BJ (cell line): ENCODE results near the gene PLD1. TPM values are rescaled to one million over a fixed set of nuclear protein-coding genes. Genes with fewer than 3 reads are reported as not detected.

ENCODE experiments used
- CTCF ChIA-PET: fragments of 350-600 bp; formaldehyde crosslinking; extraction: SDS; loops from one replicate; lab custom pipeline; 2021; ENCODE audit warnings: antibody characterized with exemption, inconsistent platforms; lab: Yijun Ruan, JAX
- POLR2A ChIA-PET: fragments of 300-600 bp; sonication (Branson Sonifier 250); formaldehyde crosslinking; extraction: SDS; loops from one replicate; lab custom pipeline; 2021; ENCODE audit warnings: antibody characterized with exemption; lab: Charles Lee
- DNase-seq: peaks from one replicate; pipeline ENCODE4 v3.0.0-alpha.2; 2011; ENCODE audit warnings: low read depth
- H3K27me3 ChIP-seq: 2 replicates; pipeline ENCODE4 v1.6.0; 2011; ENCODE audit warnings: low read length; ENCODE audit not compliant: control insufficient read depth, insufficient read depth
- H3K36me3 ChIP-seq: 2 replicates; pipeline ENCODE4 v1.5.1; 2011; ENCODE audit warnings: low read length; ENCODE audit not compliant: control insufficient read depth, insufficient read depth
- H3K4me3 ChIP-seq: 2 replicates; pipeline ENCODE4 v1.5.1; 2011; ENCODE audit warnings: low read depth, mild to moderate bottlenecking, control low read depth, low read length
- CTCF ChIP-seq: IDR thresholded peaks from 2 replicates; pipeline ENCODE4 v1.5.1; 2011; ENCODE audit warnings: low read depth, mild to moderate bottlenecking, control low read depth, inconsistent platforms, low read length, moderate library complexity; ENCODE audit not compliant: insufficient read depth
- polyA plus RNA-seq: library from polyadenylated mRNA; depleted of rRNA; stranded (reverse); fragments of >200 nt; gene quantifications from 2 replicates; pipeline ENCODE4 v1.2.3, GENCODE V29; 2011

PLD1 gene
- polyA plus RNA-seq, 1 experiment = 6.4 TPM

GRCh38 chr3:171850960-171851659 is 40.8 kb upstream of the PLD1 start:
- H3K36me3 ChIP-seq = no peaks in the 10 kb centered on the region
- DNase-seq = no peak
- ChIA-PET CTCF (no interaction called here), POLR2A (no interaction called here)
- no peak overlapping the region for H3K4me3 ChIP-seq
- no peaks in the 10 kb centered on the region for H3K27me3 ChIP-seq
- TF ChIP-seq CTCF = no peak

GRCh38 chr3:171850320-171850959 is 40.2 kb upstream of the PLD1 start:
- no peaks in the 10 kb centered on the region for H3K27me3 ChIP-seq
- H3K36me3 ChIP-seq = no peaks in the 10 kb centered on the region
- no peak for DNase-seq
- no peak for TF ChIP-seq CTCF
- H3K4me3 ChIP-seq = no peak overlapping the region
- ChIA-PET CTCF (no interaction called here), POLR2A (no interaction called here)

- CTCF ChIA-PET = no interaction called here
- no peak for DNase-seq
- TF ChIP-seq CTCF = no peak
Measured at GRCh38 chr3:171849617-171850319, 39.5 kb upstream of the PLD1 start.

GRCh38 chr3:171847595-171848259 is 37.4 kb upstream of the PLD1 start:
- Histone ChIP-seq H3K36me3 (no peaks in the 10 kb centered on the region), H3K4me3 (no peak overlapping the region), H3K27me3 (no peaks in the 10 kb centered on the region)
- POLR2A ChIA-PET = no interaction called here
- TF ChIP-seq CTCF = no peak
- no peak for DNase-seq
- CTCF ChIA-PET = interaction anchor here (0.6 kb wide), 1 partner anchor 1872 kb away, joined by 3 read pairs; no protein-coding TSS in a partner anchor

More at GRCh38 chr3:171849617-171850319, 39.5 kb upstream of the PLD1 start:
- Histone ChIP-seq H3K27me3 (no peaks in the 10 kb centered on the region), H3K4me3 (no peak overlapping the region), H3K36me3 (no peaks in the 10 kb centered on the region)
- POLR2A ChIA-PET = no interaction called here
